DND-41 (cell line): ENCODE results near the gene HTATSF1.

Source experiments
- ATAC-seq: fragments of 200-7000 bp; cut with Tn5 transposase; 3 replicates; pipeline ENCODE4 v1.9.1; 2021; ENCODE audit warnings: low read depth; ENCODE audit not compliant: insufficient read depth
- DNase-seq: peaks from one replicate; pipeline ENCODE4 v3.0.0-alpha.2; 2020
- H2AFZ ChIP-seq: 2 replicates; pipeline ENCODE4 v1.6.0; 2012; ENCODE audit warnings: low read depth, low read length
- H3K27ac ChIP-seq: 2 replicates; pipeline ENCODE4 v1.5.1; 2012; ENCODE audit warnings: low read length, inconsistent platforms
- H3K27me3 ChIP-seq: fragments of 200-600 bp; sonication (generic); 2 replicates; pipeline ENCODE4 v1.6.0; 2012; ENCODE audit warnings: low read length, mild to moderate bottlenecking, inconsistent platforms; ENCODE audit not compliant: insufficient read depth, poor library complexity
- H3K36me3 ChIP-seq: 2 replicates; pipeline ENCODE4 v1.5.1; 2012; ENCODE audit warnings: low read length, inconsistent platforms; ENCODE audit not compliant: insufficient read depth
- H3K4me1 ChIP-seq: 2 replicates; pipeline ENCODE4 v1.5.1; 2012; ENCODE audit warnings: mild to moderate bottlenecking, low read length; ENCODE audit not compliant: insufficient read depth
- H3K4me2 ChIP-seq: 2 replicates; pipeline ENCODE4 v1.6.0; 2012; ENCODE audit warnings: mild to moderate bottlenecking, moderate library complexity, low read length, inconsistent platforms; ENCODE audit not compliant: insufficient read depth
- H3K4me3 ChIP-seq, 2 experiments: fragments of 200-600 bp in 1 of 2; shearing (Covaris generic) in 1 of 2; 2 replicates each; pipeline ENCODE4 v1.5.1; 2012 to 2016; ENCODE audit warnings: inconsistent platforms in 2 of 2, low read length in 2 of 2, mild to moderate bottlenecking in 2 of 2, low read depth in 1 of 2, moderate library complexity in 1 of 2
- H3K79me2 ChIP-seq: 2 replicates; pipeline ENCODE4 v1.6.0; 2012; ENCODE audit warnings: low read length, inconsistent platforms; ENCODE audit not compliant: insufficient read depth
- H3K9ac ChIP-seq: 2 replicates; pipeline ENCODE4 v1.6.0; 2012; ENCODE audit warnings: low read depth, mild to moderate bottlenecking, inconsistent platforms, low read length, moderate library complexity
- H3K9me3 ChIP-seq: 2 replicates; pipeline ENCODE4 v1.5.1; 2012; ENCODE audit warnings: low read length, moderate library complexity, mild to moderate bottlenecking, inconsistent platforms; ENCODE audit not compliant: insufficient read depth, severe bottlenecking
- H4K20me1 ChIP-seq: 2 replicates; pipeline ENCODE4 v1.6.0; 2012; ENCODE audit warnings: low read length; ENCODE audit not compliant: insufficient read depth
- CTCF ChIP-seq: IDR thresholded peaks from 2 replicates; pipeline ENCODE4 v1.5.1; 2012; ENCODE audit warnings: borderline replicate concordance, low read length, moderate library complexity, mild to moderate bottlenecking; ENCODE audit not compliant: poor library complexity, severe bottlenecking; ENCODE audit errors: extremely low read depth
- EZH2 ChIP-seq: IDR thresholded peaks from 3 replicates; pipeline ENCODE4 v1.6.1; 2012; ENCODE audit warnings: borderline replicate concordance, low read depth, mild to moderate bottlenecking, moderate library complexity, low read length, inconsistent platforms; ENCODE audit not compliant: severe bottlenecking

The HTATSF1 gene

GRCh38 chrX:136452614-136453013, 44.8 kb upstream of the HTATSF1 start:
- H4K20me1 ChIP-seq, result no peaks in the 10 kb centered on the region
- H3K27me3 ChIP-seq, result no peaks in the 10 kb centered on the region
- ATAC-seq, result no peak
- no peak overlapping the region for H3K4me2 ChIP-seq
- no peak overlapping the region for H3K27ac ChIP-seq
- no peaks in the 10 kb centered on the region for H3K79me2 ChIP-seq
- H3K9ac ChIP-seq, result no peak overlapping the region
- H3K4me3 ChIP-seq, result no peak overlapping the region
- no peak for DNase-seq
- TF ChIP-seq EZH2 (no peak), CTCF (no peak)
- H2AFZ ChIP-seq, result no peak overlapping the region
- no peaks in the 10 kb centered on the region for H3K36me3 ChIP-seq
- no peaks in the 10 kb centered on the region for H3K9me3 ChIP-seq
- H3K4me1 ChIP-seq, result no peaks in the 10 kb centered on the region

GRCh38 chrX:136453114-136453513, 44.3 kb upstream of the HTATSF1 start:
- ATAC-seq (no peak), DNase-seq (no peak)
- Histone ChIP-seq H3K4me1 (no peaks in the 10 kb centered on the region), H3K9ac (no peak overlapping the region), H3K4me2 (no peak overlapping the region), H4K20me1 (no peaks in the 10 kb centered on the region), H3K36me3 (no peaks in the 10 kb centered on the region), H3K9me3 (no peaks in the 10 kb centered on the region), H3K27me3 (no peaks in the 10 kb centered on the region), H3K27ac (no peak overlapping the region), H2AFZ (no peak overlapping the region), H3K4me3 (no peak overlapping the region), H3K79me2 (no peaks in the 10 kb centered on the region)
- no peak for TF ChIP-seq CTCF
- no peak for TF ChIP-seq EZH2

GRCh38 chrX:136453771-136454170, 43.6 kb upstream of the HTATSF1 start:
- Histone ChIP-seq H3K9ac (no peak overlapping the region), H3K27me3 (no peaks in the 10 kb centered on the region), H2AFZ (no peak overlapping the region), H3K36me3 (no peaks in the 10 kb centered on the region), H3K9me3 (no peaks in the 10 kb centered on the region), H3K4me2 (no peak overlapping the region), H3K4me1 (no peaks in the 10 kb centered on the region), H3K4me3 (no peak overlapping the region), H3K27ac (no peak overlapping the region), H3K79me2 (no peaks in the 10 kb centered on the region), H4K20me1 (no peaks in the 10 kb centered on the region)
- DNase-seq (no peak), ATAC-seq (no peak)
- TF ChIP-seq CTCF, result no peak
- no peak for TF ChIP-seq EZH2

- no peaks in the 10 kb centered on the region for H3K79me2 ChIP-seq
- no peak for ATAC-seq
- H3K9me3 ChIP-seq, result no peaks in the 10 kb centered on the region
- DNase-seq, result no peak
- TF ChIP-seq CTCF, result no peak
- H3K4me2 ChIP-seq, result no peak overlapping the region
- H3K4me3 ChIP-seq, result no peak overlapping the region
- no peak overlapping the region for H3K9ac ChIP-seq
- no peaks in the 10 kb centered on the region for H3K36me3 ChIP-seq
- no peaks in the 10 kb centered on the region for H3K4me1 ChIP-seq
- no peaks in the 10 kb centered on the region for H4K20me1 ChIP-seq
- no peak overlapping the region for H2AFZ ChIP-seq
- H3K27ac ChIP-seq, result no peak overlapping the region
- no peaks in the 10 kb centered on the region for H3K27me3 ChIP-seq
Observed at GRCh38 chrX:136456133-136456532, 41.3 kb upstream of the HTATSF1 start.
